HG02623 (cell line): ENCODE data around the gene NSUN4.
"Not testable (repeated sequence)": the region's sequence is repeated elsewhere in the genome, so short reads cannot be mapped to it uniquely, and the experiment has no call there.

Experiments
- ATAC-seq: cut with Tn5 transposase; IDR thresholded peaks from one replicate; pipeline ENCODE4 v1.9.1; 2021; ENCODE audit warnings: moderate library complexity; ENCODE audit not compliant: unreplicated experiment

Gene NSUN4

DNA sequence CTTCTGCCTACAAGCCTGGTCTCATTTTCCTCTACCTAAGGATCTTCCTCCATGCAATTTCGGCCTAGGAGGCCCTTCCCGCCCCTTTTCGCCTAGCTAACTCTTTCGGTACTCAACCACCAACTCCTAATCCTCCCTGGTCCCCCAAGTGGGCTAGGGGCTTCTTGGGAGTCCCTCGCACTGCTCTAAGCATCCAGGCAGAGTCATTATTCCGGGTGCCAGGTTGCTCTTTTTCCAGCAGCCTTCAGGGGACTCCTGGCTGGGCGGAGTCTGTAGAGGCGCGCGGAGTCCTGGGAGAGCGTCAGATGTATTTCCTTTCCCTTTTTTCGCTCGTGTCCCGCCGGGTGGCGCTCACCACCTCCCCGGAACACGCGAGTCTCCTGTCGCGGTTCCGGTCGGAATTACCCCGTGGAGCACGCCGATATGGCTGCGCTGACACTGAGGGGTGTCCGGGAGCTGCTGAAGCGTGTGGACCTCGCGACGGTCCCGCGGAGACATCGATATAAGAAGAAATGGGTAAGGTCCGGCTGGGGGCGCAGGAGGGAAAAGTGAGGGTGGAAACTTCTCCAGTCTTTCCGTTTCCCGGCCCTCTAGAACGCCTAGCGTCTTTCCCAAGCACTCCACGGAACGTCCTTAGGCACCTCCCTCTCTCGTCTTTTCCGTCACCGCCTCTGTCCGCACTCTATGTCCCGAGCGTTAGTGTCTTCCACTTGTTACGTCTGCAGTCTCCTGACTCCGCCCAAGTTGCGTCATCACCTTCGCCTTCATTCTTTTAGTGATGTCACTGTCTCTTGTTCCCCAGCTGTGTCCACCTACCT lies at the start of gene NSUN4:
TSS of gene NSUN4 (plus strand) at position 404 of the 818 bp plus-strand sequence. CDS start at position 424, 20 bp downstream.
- ATAC-seq: peak; percentile 73

DNA sequence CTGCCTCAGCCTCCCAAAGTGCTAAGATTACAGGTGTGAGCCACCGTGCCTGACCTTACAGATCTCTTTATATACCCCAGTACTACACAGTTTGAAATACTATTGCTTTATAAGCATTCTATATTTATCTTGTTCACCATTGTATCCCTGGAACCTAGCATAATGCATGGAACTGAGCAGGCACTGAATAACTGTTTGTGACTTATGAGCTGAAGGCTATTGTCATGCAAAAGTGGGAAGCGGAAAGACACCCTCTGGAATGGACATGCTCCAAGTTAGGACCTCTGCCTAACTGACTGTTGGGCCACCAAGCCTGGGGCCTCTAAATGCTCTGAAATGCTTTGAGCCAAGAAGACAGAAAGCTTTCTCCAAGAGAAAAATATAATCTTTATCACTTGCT lies 45.3 kb upstream of the NSUN4 start:
- no peak for ATAC-seq

DNA sequence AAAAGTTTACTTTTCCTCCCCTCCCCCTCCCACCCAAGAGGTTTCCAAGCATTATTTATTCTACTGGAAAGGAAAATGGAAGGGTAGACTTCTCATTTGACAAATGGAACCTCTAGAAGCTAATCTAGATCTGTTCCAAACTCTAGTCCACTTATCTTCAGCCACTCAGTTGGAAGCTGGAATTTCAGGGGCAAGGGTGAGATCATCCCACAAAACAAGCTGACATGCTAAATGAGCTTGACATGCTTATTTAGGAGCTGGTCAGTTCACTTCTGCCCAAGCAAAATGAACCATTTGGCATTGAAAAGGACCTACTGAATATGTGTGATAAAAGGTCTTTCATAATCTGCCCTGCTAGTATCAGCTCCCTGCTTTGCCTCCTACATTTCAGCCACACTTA lies 42.2 kb upstream of the NSUN4 start:
- ATAC-seq: no peak

DNA sequence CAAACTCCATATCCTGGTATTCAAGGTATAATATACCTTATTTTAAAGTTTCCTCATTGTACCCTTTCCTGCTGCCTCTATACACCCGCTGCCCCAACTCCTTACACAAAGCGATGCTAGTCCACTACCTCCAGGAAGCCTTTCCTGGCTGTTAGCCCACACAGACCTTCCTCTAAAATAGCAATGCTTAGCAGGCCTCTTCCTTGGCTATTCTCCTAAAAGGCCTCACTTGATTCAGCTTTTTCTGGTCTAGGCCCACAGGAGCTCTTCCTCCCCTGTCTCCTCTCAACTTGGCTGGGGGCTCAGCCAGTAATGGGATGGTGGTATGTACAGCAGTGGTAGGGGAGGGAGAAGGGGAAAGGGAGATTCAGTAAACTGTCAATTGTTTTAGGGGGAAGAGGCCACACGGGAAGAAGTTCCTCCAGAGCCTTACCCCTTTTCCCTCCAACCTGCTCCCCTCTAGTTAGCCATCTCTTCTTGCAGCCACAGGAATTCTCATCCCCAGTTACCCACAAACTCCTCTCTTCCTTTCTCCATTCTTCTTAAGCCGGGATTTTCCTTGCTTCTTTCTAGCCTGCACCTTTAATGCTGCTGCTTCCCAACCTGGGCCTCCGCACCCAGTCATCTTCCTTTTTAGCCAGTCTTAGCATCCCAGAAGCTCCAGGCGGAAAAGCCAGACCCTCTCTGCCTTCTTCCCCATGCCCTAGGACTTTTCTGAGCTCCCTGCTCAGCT lies 39.8 kb upstream of the NSUN4 start:
- no peak for ATAC-seq

DNA sequence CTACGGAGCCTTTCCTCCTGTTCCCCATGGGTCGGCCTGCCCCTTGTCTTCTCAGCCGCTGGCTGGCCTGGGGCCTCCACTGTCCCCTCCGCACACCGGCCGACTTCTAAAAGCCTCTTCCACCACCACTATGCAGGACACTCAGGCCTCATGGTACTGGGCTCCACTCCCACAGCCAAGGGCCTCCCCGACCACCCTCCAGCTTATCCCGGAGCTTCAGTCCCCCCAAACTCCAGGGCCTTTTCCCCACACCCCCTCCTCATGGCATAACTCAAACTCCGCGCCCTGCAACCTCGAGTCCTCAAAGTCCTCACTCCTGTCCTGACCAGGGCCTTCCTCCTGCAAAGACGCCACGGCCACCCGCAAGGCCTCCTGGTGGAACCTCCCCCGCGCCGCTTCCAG lies 39.2 kb upstream of the NSUN4 start:
- ATAC-seq: no peak

DNA sequence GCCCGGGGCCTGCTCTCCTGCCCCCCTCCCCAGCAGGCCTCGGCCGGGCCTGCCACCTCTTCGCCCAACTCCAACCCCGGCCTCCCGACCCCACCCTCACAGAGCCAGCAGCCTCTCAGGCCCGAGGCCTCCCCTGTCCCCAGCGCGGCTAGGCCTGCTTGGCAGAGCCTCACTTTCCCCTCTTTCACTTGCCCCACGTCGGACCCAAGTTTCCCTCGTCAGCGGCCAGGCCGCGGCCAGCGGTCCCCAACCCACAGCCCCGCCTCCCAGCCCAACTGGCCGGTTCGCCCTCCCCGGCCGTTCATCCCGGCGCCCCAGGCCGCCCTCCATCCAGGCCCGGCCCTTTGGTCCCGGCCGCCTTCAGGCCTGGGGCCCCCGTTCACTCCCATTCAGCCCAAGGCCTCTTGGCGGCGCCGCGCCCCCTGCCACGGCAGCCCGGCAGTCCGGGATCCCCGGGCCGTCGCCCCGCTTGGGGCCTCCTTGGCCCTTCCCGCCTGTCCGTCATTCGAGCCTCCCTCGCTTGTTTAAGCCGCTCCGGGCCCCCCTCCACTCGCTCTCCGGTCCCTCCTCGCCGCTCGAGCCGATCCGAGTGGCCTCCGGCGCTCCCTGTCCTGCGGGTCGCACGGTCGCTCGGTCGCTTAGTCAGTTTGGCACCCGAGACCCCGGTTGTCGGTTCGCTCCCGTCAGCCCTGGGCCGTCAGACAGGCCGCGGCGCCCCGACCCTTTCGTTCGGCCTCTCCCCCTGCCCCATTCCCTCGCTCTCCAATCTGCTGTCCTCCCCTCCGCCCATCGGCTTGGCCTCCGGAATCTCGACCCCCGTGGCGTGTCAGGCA lies 38.6 kb upstream of the NSUN4 start:
- no peak for ATAC-seq

DNA sequence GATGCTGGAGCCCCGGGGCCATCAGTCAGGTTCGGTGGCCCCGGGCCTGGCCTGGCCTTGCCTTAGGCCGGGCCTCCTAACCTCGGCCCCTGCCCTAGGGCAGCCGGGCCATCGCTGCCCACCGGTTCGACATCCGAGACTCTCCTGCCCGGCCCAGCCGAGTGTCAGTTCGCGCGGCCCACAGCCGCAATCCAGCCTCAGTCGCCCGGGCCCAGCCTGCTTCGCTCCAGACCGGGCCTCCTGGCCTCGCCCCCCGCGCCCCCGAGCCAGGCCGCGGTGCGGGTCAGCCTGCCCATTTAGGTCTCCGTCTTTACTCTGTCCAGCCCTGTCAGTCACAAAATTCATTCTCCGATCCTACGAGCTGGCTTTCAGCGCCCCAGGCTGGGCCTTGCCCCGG lies 38.0 kb upstream of the NSUN4 start:
- ATAC-seq: peak; percentile 10

DNA sequence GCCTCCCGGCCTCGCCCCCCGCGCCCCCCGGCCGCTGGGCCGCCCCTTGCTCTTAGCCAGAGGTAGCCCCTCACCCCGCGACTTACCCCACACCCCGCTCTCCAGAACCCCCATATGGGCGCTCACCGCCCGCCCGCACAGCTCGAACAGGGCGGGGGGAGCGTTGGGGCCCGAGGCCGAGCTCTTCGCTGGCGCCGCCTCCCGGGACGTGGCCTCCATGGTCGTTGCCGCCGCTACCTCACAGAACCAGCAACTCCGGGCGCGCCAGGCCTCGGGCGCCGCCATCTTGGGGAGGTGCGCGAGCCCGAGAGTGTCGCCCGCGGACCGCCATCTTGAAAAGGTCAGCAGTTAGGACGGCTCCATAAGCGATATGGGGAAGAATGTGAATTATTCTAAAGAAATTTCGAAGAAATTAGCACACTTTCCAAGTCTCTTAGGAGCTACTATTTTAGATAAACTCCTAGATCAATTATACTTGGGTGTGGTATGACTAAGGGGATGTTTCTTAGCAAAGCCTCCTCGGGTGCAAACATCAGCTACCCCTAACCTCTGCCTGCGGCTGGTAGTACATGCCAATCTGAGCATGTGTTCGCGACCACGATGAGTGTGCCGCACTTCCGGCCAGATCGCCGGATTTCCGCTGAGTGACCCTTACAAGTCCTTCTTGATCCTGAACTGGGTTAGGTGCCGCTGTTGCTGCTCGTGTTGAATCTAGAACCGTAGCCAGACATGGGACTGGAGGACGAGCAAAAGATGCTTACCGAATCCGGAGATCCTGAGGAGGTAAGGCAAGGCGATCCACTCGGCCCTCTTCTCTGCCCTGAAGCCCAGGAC lies 37.4 kb upstream of the NSUN4 start, which contains the start of the genes LRRC41 and UQCRH:
TSS of gene LRRC41 (minus strand) at position 579 of the 834 bp plus-strand sequence. CDS start at position 285, 294 bp downstream.
TSS of gene UQCRH (plus strand) at position 661 of the 834 bp plus-strand sequence. CDS start at position 730, 69 bp downstream.
- ATAC-seq: peak; percentile 74

DNA sequence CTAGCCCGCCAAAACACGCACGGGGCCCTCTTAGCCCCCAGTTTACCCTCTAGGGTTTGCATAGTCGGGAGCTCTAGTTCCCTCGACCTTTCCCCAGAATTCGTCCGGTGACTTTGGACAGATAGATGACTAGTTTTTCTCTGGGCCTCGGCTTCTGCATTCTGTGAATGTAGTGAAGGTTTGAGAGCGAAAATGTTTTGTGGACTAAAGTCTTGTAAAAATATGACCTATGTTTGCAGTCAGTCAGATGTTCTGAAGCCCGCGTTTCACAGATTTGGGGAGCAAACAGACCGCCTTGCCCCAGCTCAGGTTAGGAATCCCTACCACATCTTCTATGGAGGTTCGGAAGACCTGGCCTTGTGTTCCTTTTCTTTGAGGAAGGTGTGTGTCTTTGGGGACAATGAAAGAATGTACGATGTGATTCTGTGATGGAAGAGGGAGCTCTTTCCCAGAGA lies 36.7 kb upstream of the NSUN4 start:
- no peak for ATAC-seq

DNA sequence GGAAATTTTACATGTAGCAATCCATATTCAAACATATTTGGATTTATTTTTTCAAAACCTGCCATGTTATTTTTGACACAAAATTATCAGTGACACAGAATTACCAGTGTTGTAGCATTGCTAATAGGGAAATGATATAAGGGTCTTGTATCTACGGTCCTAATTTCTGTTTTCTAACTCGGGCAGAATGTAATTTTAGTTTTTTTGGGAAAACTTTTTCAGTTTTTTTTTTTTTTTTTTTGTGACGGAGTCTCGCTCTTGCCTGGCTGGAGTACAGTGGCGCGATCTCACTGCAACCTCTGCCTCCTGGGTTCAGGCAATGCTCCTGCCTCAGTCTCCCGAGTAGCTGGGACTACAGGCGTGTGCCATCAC lies 34.5 kb upstream of the NSUN4 start:
- no peak for ATAC-seq

DNA sequence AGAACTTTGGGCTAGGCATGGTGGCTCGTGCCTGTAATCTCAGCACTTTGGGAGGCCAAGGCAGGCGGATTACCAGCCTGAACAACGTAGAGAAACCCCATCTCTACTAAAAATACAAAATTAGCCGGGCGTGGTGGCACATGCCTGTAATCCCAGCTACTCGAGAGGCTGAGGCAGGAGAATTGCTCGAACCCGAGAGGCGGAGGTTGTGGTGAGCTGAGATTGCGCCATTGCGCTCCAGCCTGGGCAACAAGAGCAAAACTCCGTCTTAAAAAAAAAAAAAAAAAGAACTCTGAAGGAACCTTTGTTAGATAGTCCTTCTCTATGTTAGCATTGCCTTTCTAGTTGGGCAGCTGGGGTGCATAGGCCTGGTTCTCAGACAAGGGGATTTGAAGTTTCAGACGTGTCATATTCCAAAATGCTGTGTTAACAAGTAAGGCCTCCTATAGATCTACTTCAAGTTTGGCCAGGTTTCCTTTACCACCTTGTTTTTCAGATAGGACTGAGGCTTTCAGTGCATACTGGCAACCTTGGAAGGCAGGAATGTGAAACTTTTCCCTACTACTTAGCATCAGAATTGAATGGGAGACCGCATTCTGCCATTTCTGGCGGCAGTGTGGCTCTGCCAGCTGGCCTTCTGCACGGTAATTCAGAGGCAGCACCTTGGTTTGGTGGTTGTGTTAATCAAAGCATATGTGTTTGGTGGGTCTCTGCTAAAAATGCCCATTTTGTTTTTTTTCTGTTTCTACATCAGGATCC lies 31.0 kb upstream of the NSUN4 start:
- no peak for ATAC-seq

DNA sequence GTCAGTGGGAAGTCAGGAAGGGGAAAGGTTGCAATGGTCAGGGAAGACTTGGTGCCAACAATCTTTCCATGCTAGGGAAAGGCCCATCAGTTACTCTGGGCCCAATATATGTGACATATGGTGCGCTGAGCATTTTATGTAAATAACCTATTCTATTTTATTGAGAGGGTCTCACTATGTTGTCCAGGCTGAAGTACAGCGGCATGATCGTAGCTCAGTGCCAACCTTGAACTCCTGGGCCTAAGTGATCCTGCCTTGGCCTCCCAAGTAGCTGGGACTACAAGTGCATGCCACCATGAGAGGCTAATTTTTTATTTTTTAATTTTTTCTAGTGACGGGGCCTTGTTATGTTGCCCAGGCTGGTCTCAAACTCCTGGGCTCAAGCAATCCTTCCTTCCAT lies 30.3 kb upstream of the NSUN4 start:
- ATAC-seq: no peak

DNA sequence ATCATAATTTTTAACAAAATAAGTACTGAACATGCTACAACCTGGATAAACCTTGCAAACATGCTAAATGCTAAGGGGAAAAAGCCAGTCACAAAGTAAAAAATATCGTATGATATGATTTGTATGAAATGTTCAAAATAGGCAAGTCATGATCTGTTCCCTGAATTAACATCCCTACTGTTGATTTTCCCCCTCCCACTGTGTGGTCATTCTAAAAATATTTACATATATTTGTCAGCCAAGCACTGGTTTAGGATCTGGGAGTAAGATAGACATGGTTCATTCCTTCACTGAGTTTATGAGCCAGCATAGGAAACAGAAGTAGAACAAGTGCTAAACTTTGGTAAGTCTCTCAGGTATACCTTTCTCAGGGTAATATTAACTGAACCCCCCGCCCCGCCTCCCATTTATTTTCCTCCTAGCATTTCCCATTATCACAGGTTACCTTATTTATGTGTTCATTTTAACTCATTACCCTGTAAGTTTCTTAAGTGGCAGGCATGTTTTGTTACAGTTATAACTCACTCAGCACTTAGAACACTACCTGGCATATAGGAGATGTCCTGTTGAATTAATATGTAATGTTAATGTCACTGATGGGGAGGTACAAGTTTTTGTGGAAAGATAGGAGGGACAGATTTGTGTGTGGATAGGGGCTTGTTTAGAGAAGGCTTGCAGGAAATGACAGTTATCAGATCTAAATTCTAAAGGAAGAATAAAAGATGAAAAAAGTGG lies 24.8 kb upstream of the NSUN4 start:
- no peak for ATAC-seq

DNA sequence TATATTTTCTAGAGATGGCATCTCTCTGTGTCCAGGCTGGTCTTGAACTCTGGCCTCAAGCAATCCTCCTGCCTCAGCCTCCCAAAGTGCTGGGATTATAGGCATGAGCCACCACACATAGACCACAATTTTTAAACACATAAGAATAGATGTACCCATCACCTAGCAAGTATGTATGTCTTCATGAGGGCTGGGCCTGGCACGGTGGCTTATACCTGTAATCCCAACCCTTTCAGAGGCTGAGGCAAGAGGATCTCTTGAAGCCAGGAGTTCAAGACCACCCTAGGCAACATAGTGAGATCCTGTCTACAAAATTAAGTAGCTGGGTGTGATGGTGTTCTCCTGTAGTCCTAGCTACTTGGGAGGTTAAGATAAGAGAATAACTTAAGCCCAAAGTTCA lies 23.3 kb upstream of the NSUN4 start:
- ATAC-seq: no peak

DNA sequence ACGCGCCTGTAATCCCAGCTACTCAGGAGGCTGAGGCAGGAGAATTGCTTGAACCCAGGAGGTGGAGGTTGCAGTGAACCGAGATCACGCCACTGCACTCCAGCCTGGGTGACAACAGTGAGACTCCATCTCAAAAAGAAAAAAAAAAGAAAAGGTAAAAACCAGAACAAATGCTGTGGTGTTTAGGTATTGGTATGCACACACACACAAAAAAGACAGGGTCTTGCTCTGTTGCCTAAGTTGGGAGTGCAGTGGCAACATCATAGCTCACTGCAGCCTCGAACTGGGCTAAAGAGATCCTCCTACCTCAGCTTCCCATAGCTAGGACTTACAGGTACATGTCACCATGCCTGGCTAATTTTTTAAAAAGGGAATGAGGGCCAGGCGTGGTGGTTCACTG lies 21.3 kb upstream of the NSUN4 start:
- ATAC-seq: not testable (repeated sequence)

DNA sequence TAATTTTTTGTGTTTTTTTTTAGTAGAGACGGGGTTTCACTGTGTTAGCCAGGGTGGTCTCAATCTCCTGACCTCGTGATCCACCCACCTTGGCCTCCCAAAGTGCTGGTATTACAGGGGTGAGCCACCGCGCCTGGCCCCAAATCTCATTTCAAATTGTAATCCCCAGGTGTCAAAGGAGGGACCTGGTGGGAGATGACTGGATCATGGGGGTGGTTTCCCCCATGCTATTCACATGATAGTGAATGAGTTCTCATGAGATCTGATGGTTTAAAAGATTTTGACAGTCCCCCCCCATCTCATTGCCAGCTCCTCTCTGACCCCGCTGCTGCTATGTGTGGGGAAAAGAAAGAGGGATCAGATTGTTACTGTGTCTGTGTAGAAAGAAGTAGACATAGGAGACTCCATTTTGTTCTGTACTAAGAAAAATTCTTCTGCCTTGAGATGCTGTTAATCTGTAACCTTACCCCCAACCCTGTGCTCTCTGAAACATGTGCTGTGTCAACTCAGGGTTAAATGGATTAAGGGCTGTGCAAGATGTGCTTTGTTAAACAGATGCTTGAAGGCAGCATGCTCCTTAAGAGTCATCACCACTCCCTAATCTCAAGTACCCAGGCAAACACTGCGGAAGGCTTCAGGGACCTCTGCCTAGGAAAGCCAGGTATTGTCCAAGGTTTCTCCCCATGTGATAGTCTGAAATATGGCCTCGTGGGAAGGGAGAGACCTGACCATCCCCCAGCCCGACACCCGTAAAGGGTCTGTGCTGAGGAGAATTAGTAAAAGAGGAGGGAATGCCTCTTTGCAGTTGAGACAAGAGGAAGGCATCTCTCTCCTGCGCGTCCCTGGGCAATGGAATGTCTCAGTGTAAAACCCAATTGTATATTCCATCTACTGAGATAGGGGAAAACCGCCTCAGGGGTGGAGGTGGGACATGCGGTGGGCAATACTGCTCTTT lies 20.4 kb upstream of the NSUN4 start:
- ATAC-seq: not testable (repeated sequence)

DNA sequence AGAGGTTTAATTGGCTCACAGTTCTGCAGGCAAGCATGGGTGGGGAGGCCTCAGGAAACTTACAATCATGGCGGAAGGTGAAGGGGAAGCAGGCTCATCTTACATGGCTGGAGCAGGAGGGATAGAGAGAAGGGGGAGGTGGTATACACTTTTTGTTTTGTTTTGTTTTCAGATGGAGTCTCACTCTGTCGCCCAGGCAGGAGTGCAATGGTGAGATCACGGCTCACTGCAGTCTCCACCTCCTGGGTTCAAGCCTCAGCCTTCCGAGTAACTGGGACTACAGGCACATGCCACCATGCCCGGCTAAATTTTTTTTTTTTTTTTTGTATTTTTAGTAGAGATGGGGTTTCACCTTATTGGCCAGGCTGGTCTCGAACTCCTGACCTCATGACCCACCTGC lies 18.4 kb upstream of the NSUN4 start:
- ATAC-seq: not testable (repeated sequence)
